ENCODE data around the gene CREBBP. TPM values are rescaled to one million over a fixed set of nuclear protein-coding genes. Genes with fewer than 3 reads are reported as not detected.

The CREBBP gene
- total and polyA plus RNA-seq, 2 experiments from 2014 or later, result 36.9 to 54.8 TPM

- H3K27ac Mint-ChIP-seq, result no peak overlapping the region; the same call in 1 of the 2 replicates
- H3K27me3 Mint-ChIP-seq (ENCODE audit: insufficient read depth, low read depth, poor library complexity), result peaks cover 12% of the 10 kb centered on the region
- Histone ChIP-seq H3K4me1 (ENCODE audit: insufficient read depth) (peaks cover 27% of the 10 kb centered on the region), H3K27ac (ENCODE audit: low read depth) (peak overlapping the region; percentile 72), H3K36me3 (ENCODE audit: insufficient read depth) (no peaks in the 10 kb centered on the region), H3F3A (replicated peaks; ENCODE audit: low read depth) (0 out of 2 replicates have a peak, but pooled peaks cover 7% of the 10 kb centered on the region), H4K20me1 (replicated peaks; ENCODE audit: insufficient read depth) (peaks cover 49% of the 10 kb centered on the region), H2AFZ (no peak overlapping the region), H3K27me3 (ENCODE audit: insufficient read depth) (no peaks in the 10 kb centered on the region), H3K4me2 (0 out of 2 replicates have a peak overlapping the region, but pooled peaks have one; percentile 26), H3K4me3 (no peak overlapping the region), H3K9me2 (ENCODE audit: insufficient read depth) (no peaks in the 10 kb centered on the region), H3K79me2 (replicated peaks; ENCODE audit: insufficient read depth) (peaks cover 84% of the 10 kb centered on the region)
- ATAC-seq (no peak), DNase-seq (ENCODE audit: low spot score) (no peak)
- no peak for TF ChIP-seq JUNB (IDR thresholded peaks at IDR 0.05; ENCODE audit: unreplicated experiment)
- TF ChIP-seq POLR2AphosphoS5 (IDR thresholded peaks at IDR 0.05; ENCODE audit: low read depth), result no peak
- TF ChIP-seq EZH2phosphoT487 (IDR thresholded peaks at IDR 0.05; ENCODE audit: unreplicated experiment), result no peak
- TF ChIP-seq ZNF114 (CRISPR knock-in tag; IDR thresholded peaks at IDR 0.05), result no peak
- TF ChIP-seq EZH2 (IDR thresholded peaks at IDR 0.05; ENCODE audit: low read depth, unreplicated experiment), result no peak
- TF ChIP-seq REST (IDR thresholded peaks at IDR 0.05; ENCODE audit: unreplicated experiment), result no peak
- TF ChIP-seq NANOG (IDR thresholded peaks at IDR 0.05; ENCODE audit: borderline replicate concordance), result no peak
- TF ChIP-seq STAT1 (IDR thresholded peaks at IDR 0.05; ENCODE audit: unreplicated experiment), result no peak
- no peak for TF ChIP-seq ZNF331 (CRISPR knock-in tag; IDR thresholded peaks at IDR 0.05; ENCODE audit: low read depth)
- TF ChIP-seq ZNF462 (CRISPR knock-in tag; IDR thresholded peaks at IDR 0.05), result no peak
- peaks cover 44% of the 10 kb centered on the region for H3K36me3 Mint-ChIP-seq (ENCODE audit: low read depth)
- H3K9me3 Mint-ChIP-seq, result no peaks in the 10 kb centered on the region
- peaks cover 35% of the 10 kb centered on the region for H3K4me1 Mint-ChIP-seq
- peak overlapping the region; percentile 16; the same call in 1 of the 3 replicates for H3K4me3 Mint-ChIP-seq
Observed at GRCh38 chr16:3713587-3714242, 166.8 kb downstream of the CREBBP start.
